HepG2 (cell line): ENCODE measurements around the gene PPP1CC. TPM values are rescaled to one million over a fixed set of nuclear protein-coding genes. Genes with fewer than 3 reads are reported as not detected.

ENCODE experiments used
- ATAC-seq: fragments of 200-7000 bp; cut with Tn5 transposase; 3 replicates; pipeline ENCODE4 v1.9.1; 2020; ENCODE audit warnings: mild to moderate bottlenecking, moderate library complexity
- BruUV-seq: library from RNA; stranded (reverse); fragments of 400-500 nt; replicated peaks from 2 replicates; lab custom pipeline; 2021; lab: Mats Ljungman, UMichigan
- CTCF ChIA-PET: fragments of 300-600 bp; formaldehyde crosslinking; extraction: SDS; loops from one replicate; lab custom pipeline; 2021; ENCODE audit warnings: low total read pairs, inconsistent platforms, low intra/inter-chr PET ratio; lab: Yijun Ruan, JAX
- POLR2A ChIA-PET: fragments of 350-600 bp; sonication (Branson Sonifier 250); formaldehyde crosslinking; loops from one replicate; lab custom pipeline; 2020; ENCODE audit warnings: antibody characterized with exemption, inconsistent platforms; lab: Yijun Ruan, JAX
- DNase-seq: peaks from one replicate; pipeline ENCODE4 v3.0.0-alpha.2; 2015; ENCODE audit warnings: low spot score
- FAIRE-seq: peaks from 3 replicates; lab custom pipeline; 2011; peaks lifted over from hg19 to GRCh38; lab: Jason Lieb, UNC
- H2AFZ ChIP-seq: one replicate; pipeline ENCODE4 v1.6.1; 2011; ENCODE audit warnings: low read length, inconsistent platforms
- H3K27ac ChIP-seq: fragments of 300-600 bp; 3 replicates; pipeline ENCODE4 v1.8.0; 2011; ENCODE audit warnings: mixed run types, mild to moderate bottlenecking, mixed read lengths, low read length, inconsistent platforms; ENCODE audit not compliant: insufficient read depth; ENCODE audit errors: extremely low read length
- H3K27me3 ChIP-seq, 2 experiments: fragments of 200-600 bp in 1 of 2; 2 replicates in 1 of 2; 3 replicates in 1 of 2; pipeline versions ENCODE4 v1.6.0 to v1.8.0; 2011; ENCODE audit warnings: low read length in 2 of 2, mild to moderate bottlenecking in 2 of 2, moderate library complexity in 2 of 2, inconsistent platforms in 1 of 2; ENCODE audit not compliant: insufficient read depth in 2 of 2, control insufficient read depth in 1 of 2
- H3K36me3 ChIP-seq, 2 experiments: fragments of 200-600 bp in 1 of 2; replicated peaks in 1 of 2; 2 replicates in 1 of 2; 3 replicates in 1 of 2; pipeline versions ENCODE4 v1.5.1 to v1.8.0; 2011; ENCODE audit warnings: low read length in 2 of 2, inconsistent platforms in 1 of 2; ENCODE audit not compliant: insufficient read depth in 2 of 2, control insufficient read depth in 1 of 2
- H3K4me1 ChIP-seq: 2 replicates; pipeline ENCODE4 v1.5.1; 2012; ENCODE audit warnings: low read length, inconsistent platforms; ENCODE audit not compliant: insufficient read depth
- H3K4me2 ChIP-seq: 2 replicates; pipeline ENCODE4 v1.6.0; 2011; ENCODE audit warnings: low read depth, low read length, inconsistent platforms
- H3K4me3 ChIP-seq, 3 experiments: fragments of 200-600 bp in 1 of 3; sonication (generic), shearing (Covaris generic) in 1 of 3; replicated peaks in 1 of 3; 2 replicates each; pipeline ENCODE4 v1.5.1; 2011 to 2016; ENCODE audit warnings: low read length in 3 of 3, inconsistent platforms in 2 of 3, low read depth in 2 of 3, mild to moderate bottlenecking in 2 of 3, control low read depth in 1 of 3, mixed read lengths in 1 of 3; ENCODE audit not compliant: insufficient read depth in 1 of 3
- H3K79me2 ChIP-seq: one replicate; pipeline ENCODE4 v1.6.1; 2011; ENCODE audit warnings: low read length, inconsistent platforms; ENCODE audit not compliant: insufficient read depth
- H3K9ac ChIP-seq: 2 replicates; pipeline ENCODE4 v1.6.0; 2011; ENCODE audit warnings: mild to moderate bottlenecking, low read depth, low read length, inconsistent platforms; ENCODE audit not compliant: insufficient read depth
- H3K9me3 ChIP-seq: 2 replicates; pipeline ENCODE4 v1.5.1; 2012; ENCODE audit warnings: mild to moderate bottlenecking, low read length
- H4K20me1 ChIP-seq: 2 replicates; pipeline ENCODE4 v1.6.0; 2011; ENCODE audit warnings: inconsistent platforms, mild to moderate bottlenecking, low read length, moderate library complexity; ENCODE audit not compliant: insufficient read depth
- HES4 ChIP-seq: sonication (generic); formaldehyde crosslinking; IDR thresholded peaks from 2 replicates; pipeline ENCODE4 v1.9.0; 2021; ENCODE audit warnings: mild to moderate bottlenecking, missing genetic modification reagents, borderline replicate concordance
- REL ChIP-seq: sonication (generic); formaldehyde crosslinking; conservative IDR thresholded peaks from 2 replicates; pipeline ENCODE4 v1.8.0; 2022; ENCODE audit warnings: mild to moderate bottlenecking, missing genetic modification reagents, moderate library complexity
- SUZ12 ChIP-seq: fragments of 150-350 bp; IDR thresholded peaks from 2 replicates; pipeline ENCODE4 v1.6.1; 2014; ENCODE audit warnings: low read depth, low read length
- TGIF2 ChIP-seq: IDR thresholded peaks from 2 replicates; pipeline ENCODE4 v1.6.1; 2016; ENCODE audit warnings: control low read depth, missing compliant biosample characterization
- ZGPAT ChIP-seq: IDR thresholded peaks from 2 replicates; pipeline ENCODE4 v1.6.1; 2016; ENCODE audit warnings: mild to moderate bottlenecking
- ZNF629 ChIP-seq: sonication (generic); formaldehyde crosslinking; conservative IDR thresholded peaks from 2 replicates; pipeline ENCODE4 v1.5.0; 2020; ENCODE audit warnings: missing genetic modification reagents
- ZNF800 ChIP-seq: sonication (generic); formaldehyde crosslinking; IDR thresholded peaks from 2 replicates; pipeline ENCODE4 v1.4.0; 2020; ENCODE audit warnings: missing genetic modification reagents
- WGBS: methylation state at CpG from one replicate; pipeline ENCODE4 v1.1.6; 2017; ENCODE audit warnings: low lambda C conversion rate; 5-methylcytosine and 5-hydroxymethylcytosine counted together
- in situ Hi-C: cut with HindIII; loops from 2 replicates; pipeline ENCODE4 v1.10.0; 2017; ENCODE audit warnings: low pct_unique_long_range_greater_than_20kb; ENCODE audit not compliant: extremely low pct_ligation_motif_present
- intact Hi-C: fragments of 100-400 bp; cut with micrococcal nuclease; formaldehyde crosslinking; loops from one replicate; pipeline ENCODE4 v1.10.0; 2022; ENCODE audit not compliant: unreplicated experiment
- polyA plus RNA-seq, 8 experiments: library from polyadenylated mRNA; depleted of rRNA in 3 of 8; stranded (reverse) in 7 of 8; unstranded in 1 of 8; fragments of >200 nt; fragmentation: Illumina TruSeq in 4 of 8; extraction: Trizol in 4 of 8; gene quantifications; 2 replicates each; pipeline versions ENCODE4 v1.2.1 to v1.2.3, GENCODE V29; 2011 to 2016; ENCODE audit warnings: low read depth in 4 of 8, missing spikeins in 1 of 8, mixed read lengths in 1 of 8; ENCODE audit not compliant: insufficient read depth in 1 of 8
- total RNA-seq, 5 experiments: library from RNA; depleted of rRNA; stranded (reverse); fragments of >200 nt; fragmentation: Illumina TruSeq; extraction: Trizol; gene quantifications; 2 replicates each; pipeline ENCODE4 v1.2.3, GENCODE V29; 2016; ENCODE audit warnings: low read depth in 1 of 5

PPP1CC gene
- total and polyA plus RNA-seq, 2 of the 13 experiments (the other 11 are each of a cell fraction or from before 2014, with no cell fraction given) = 178 to 187 TPM

- H3K27me3 ChIP-seq = peaks cover 5 to 47% of the 10 kb centered on the region in 2 experiments
- no peak overlapping the region for H3K27ac ChIP-seq
- in situ Hi-C loops (no loop called here), intact Hi-C loops (no loop called here)
- no peak overlapping the region for H2AFZ ChIP-seq
- no peak overlapping the region for H3K4me2 ChIP-seq
- H3K9ac ChIP-seq = no peak overlapping the region
- no peaks in the 10 kb centered on the region for H3K9me3 ChIP-seq
- POLR2A ChIA-PET = no interaction called here
- BruUV-seq = no TSS peak
- H3K4me1 ChIP-seq = peaks cover 11% of the 10 kb centered on the region
- DNase-seq (no peak), ATAC-seq (no peak), FAIRE-seq (no peak)
- TF ChIP-seq SUZ12 = no peak
- TF ChIP-seq HES4 (CRISPR knock-in tag) = no peak
- no peak for TF ChIP-seq REL (CRISPR knock-in tag)
- no peak for TF ChIP-seq ZNF629 (CRISPR knock-in tag)
- TF ChIP-seq ZNF800 (CRISPR knock-in tag) = no peak
- TF ChIP-seq TGIF2 (CRISPR knock-in tag) = no peak
- no peak for TF ChIP-seq ZGPAT (CRISPR knock-in tag)
- H3K36me3 ChIP-seq = no peaks in the 10 kb centered on the region
- CTCF ChIA-PET = no interaction called here
- no peaks in the 10 kb centered on the region for H3K79me2 ChIP-seq
- H4K20me1 ChIP-seq = no peaks in the 10 kb centered on the region
- 73% methylated on average over 2 of the region's 2 CpGs for WGBS
- no peak overlapping the region for H3K4me3 ChIP-seq
Observed at GRCh38 chr12:110683888-110684287, 58.8 kb downstream of the PPP1CC start.
